HL-60 (cell line): ENCODE data around the gene CCDC28A.
"Not testable (repeated sequence)": the region's sequence is repeated elsewhere in the genome, so short reads cannot be mapped to it uniquely, and the experiment has no call there.

Experiments used
- TF ChIP-seq, protein P1 (sequence below): IDR thresholded peaks from 2 replicates; pipeline ENCODE4 v1.6.1; 2012; ENCODE audit warnings: low read depth; ENCODE audit not compliant: insufficient replicate concordance
- TF ChIP-seq, protein P2 (sequence below): IDR thresholded peaks from one replicate; pipeline ENCODE4 v1.5.1; 2011; ENCODE audit warnings: low read length, control low read depth, inconsistent platforms; ENCODE audit not compliant: insufficient read depth

GRCh38 chr6:138730037-138730436 is 43.5 kb upstream of the CCDC28A start:
- TF ChIP-seq, protein P1, sequence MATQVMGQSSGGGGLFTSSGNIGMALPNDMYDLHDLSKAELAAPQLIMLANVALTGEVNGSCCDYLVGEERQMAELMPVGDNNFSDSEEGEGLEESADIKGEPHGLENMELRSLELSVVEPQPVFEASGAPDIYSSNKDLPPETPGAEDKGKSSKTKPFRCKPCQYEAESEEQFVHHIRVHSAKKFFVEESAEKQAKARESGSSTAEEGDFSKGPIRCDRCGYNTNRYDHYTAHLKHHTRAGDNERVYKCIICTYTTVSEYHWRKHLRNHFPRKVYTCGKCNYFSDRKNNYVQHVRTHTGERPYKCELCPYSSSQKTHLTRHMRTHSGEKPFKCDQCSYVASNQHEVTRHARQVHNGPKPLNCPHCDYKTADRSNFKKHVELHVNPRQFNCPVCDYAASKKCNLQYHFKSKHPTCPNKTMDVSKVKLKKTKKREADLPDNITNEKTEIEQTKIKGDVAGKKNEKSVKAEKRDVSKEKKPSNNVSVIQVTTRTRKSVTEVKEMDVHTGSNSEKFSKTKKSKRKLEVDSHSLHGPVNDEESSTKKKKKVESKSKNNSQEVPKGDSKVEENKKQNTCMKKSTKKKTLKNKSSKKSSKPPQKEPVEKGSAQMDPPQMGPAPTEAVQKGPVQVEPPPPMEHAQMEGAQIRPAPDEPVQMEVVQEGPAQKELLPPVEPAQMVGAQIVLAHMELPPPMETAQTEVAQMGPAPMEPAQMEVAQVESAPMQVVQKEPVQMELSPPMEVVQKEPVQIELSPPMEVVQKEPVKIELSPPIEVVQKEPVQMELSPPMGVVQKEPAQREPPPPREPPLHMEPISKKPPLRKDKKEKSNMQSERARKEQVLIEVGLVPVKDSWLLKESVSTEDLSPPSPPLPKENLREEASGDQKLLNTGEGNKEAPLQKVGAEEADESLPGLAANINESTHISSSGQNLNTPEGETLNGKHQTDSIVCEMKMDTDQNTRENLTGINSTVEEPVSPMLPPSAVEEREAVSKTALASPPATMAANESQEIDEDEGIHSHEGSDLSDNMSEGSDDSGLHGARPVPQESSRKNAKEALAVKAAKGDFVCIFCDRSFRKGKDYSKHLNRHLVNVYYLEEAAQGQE, result not testable (repeated sequence)
- TF ChIP-seq, protein P2, sequence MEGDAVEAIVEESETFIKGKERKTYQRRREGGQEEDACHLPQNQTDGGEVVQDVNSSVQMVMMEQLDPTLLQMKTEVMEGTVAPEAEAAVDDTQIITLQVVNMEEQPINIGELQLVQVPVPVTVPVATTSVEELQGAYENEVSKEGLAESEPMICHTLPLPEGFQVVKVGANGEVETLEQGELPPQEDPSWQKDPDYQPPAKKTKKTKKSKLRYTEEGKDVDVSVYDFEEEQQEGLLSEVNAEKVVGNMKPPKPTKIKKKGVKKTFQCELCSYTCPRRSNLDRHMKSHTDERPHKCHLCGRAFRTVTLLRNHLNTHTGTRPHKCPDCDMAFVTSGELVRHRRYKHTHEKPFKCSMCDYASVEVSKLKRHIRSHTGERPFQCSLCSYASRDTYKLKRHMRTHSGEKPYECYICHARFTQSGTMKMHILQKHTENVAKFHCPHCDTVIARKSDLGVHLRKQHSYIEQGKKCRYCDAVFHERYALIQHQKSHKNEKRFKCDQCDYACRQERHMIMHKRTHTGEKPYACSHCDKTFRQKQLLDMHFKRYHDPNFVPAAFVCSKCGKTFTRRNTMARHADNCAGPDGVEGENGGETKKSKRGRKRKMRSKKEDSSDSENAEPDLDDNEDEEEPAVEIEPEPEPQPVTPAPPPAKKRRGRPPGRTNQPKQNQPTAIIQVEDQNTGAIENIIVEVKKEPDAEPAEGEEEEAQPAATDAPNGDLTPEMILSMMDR, result not testable (repeated sequence)
